HepG2 (cell line): ENCODE measurements around the gene SMO. TPM values are rescaled to one million over a fixed set of nuclear protein-coding genes. Genes with fewer than 3 reads are reported as not detected.

Experiments used
- AKNA ChIP-seq: sonication (generic); formaldehyde crosslinking; IDR thresholded peaks from 2 replicates; pipeline ENCODE4 v1.4.0; 2020; ENCODE audit warnings: missing genetic modification reagents, borderline replicate concordance
- HINFP ChIP-seq: sonication (generic); formaldehyde crosslinking; IDR thresholded peaks from 2 replicates; pipeline ENCODE4 v1.4.0; 2020; ENCODE audit warnings: low read depth, mild to moderate bottlenecking, missing genetic modification reagents
- HMGXB4 ChIP-seq, 2 experiments: sonication (generic) in 1 of 2; formaldehyde crosslinking in 1 of 2; IDR thresholded peaks; 2 replicates each; pipeline versions ENCODE4 v1.4.0 to v1.6.1; 2018 to 2020; ENCODE audit warnings: missing genetic modification reagents in 2 of 2, borderline replicate concordance in 1 of 2, low read depth in 1 of 2, mild to moderate bottlenecking in 1 of 2, missing biosample characterization in 1 of 2
- MLX ChIP-seq: IDR thresholded peaks from 2 replicates; pipeline ENCODE4 v1.6.1; 2016
- MZF1 ChIP-seq: sonication (generic); formaldehyde crosslinking; IDR thresholded peaks from 2 replicates; pipeline ENCODE4 v1.8.1; 2023; ENCODE audit warnings: mild to moderate bottlenecking, missing genetic modification reagents, borderline replicate concordance
- NR2F2 ChIP-seq: IDR thresholded peaks from 2 replicates; pipeline ENCODE4 v1.6.1; 2012; ENCODE audit warnings: low read depth, inconsistent platforms, borderline replicate concordance
- TFE3 ChIP-seq: IDR thresholded peaks from 2 replicates; pipeline ENCODE4 v1.6.1; 2016
- ZNF318 ChIP-seq: sonication (generic); formaldehyde crosslinking; IDR thresholded peaks from 2 replicates; pipeline ENCODE4 v1.4.0; 2020; ENCODE audit warnings: mild to moderate bottlenecking, missing genetic modification reagents
- ZNF674 ChIP-seq: sonication (generic); formaldehyde crosslinking; IDR thresholded peaks from 2 replicates; pipeline ENCODE4 v1.5.0; 2020; ENCODE audit warnings: low read depth, mild to moderate bottlenecking, missing genetic modification reagents
- polyA plus RNA-seq, 8 experiments: library from polyadenylated mRNA; depleted of rRNA in 3 of 8; stranded (reverse) in 7 of 8; unstranded in 1 of 8; fragments of >200 nt; fragmentation: Illumina TruSeq in 4 of 8; extraction: Trizol in 4 of 8; gene quantifications; 2 replicates each; pipeline versions ENCODE4 v1.2.1 to v1.2.3, GENCODE V29; 2011 to 2016; ENCODE audit warnings: low read depth in 4 of 8, missing spikeins in 1 of 8, mixed read lengths in 1 of 8; ENCODE audit not compliant: insufficient read depth in 1 of 8
- total RNA-seq, 5 experiments: library from RNA; depleted of rRNA; stranded (reverse); fragments of >200 nt; fragmentation: Illumina TruSeq; extraction: Trizol; gene quantifications; 2 replicates each; pipeline ENCODE4 v1.2.3, GENCODE V29; 2016; ENCODE audit warnings: low read depth in 1 of 5

SMO gene
- total and polyA plus RNA-seq, 2 of the 13 experiments (the other 11 are each of a cell fraction or from before 2014, with no cell fraction given): 23.8 to 32.3 TPM

- TF ChIP-seq ZNF318 (CRISPR knock-in tag) (no peak), MLX (no peak; the same call in 1 of the 2 replicates), AKNA (no peak), NR2F2 (no peak), TFE3 (CRISPR knock-in tag) (peak; percentile 66; the same call in 1 of the 2 replicates), ZNF674 (CRISPR knock-in tag) (no peak), MZF1 (no peak), HINFP (CRISPR knock-in tag) (no peak), HMGXB4 (CRISPR knock-in tag; IDR thresholded peaks at IDR 0.05; ENCODE audit: borderline replicate concordance in 1 of 2, low read depth in 1 of 2) (peak; percentile 47 to 58; a peak in 2 of 4 replicates)
Observed at GRCh38 chr7:129213828-129214227, 25.4 kb downstream of the SMO start (continued).
